Stomach (tissue), 19 donors: ENCODE measurements around the gene SYNPO2. TPM values are rescaled to one million over a fixed set of nuclear protein-coding genes. Genes with fewer than 3 reads are reported as not detected.

ENCODE experiments used
- DNase-seq, 2 donors: peaks; one replicate each; pipeline versions ENCODE4 v3.0.0 to v3.0.0-alpha.2; 2013 to 2019
- H3K27ac ChIP-seq, 5 donors: fragments of 200-600 bp in 4 of 5; sonication (generic) in 4 of 5; one replicate each; pipeline ENCODE4 v1.5.1; 2013 to 2019; ENCODE audit warnings: mild to moderate bottlenecking in 1 of 5, moderate library complexity in 1 of 5
- H3K27me3 ChIP-seq, 3 donors: fragments of 200-600 bp; sonication (generic); one replicate each; pipeline ENCODE4 v1.5.1; 2017 to 2019; ENCODE audit warnings: mixed run types in 1 of 3
- H3K36me3 ChIP-seq, 4 donors: fragments of 200-600 bp; sonication (generic); 1 replicate in 3 of 4; 2 replicates in 1 of 4; pipeline ENCODE4 v1.5.1; 2016 to 2019
- H3K4me1 ChIP-seq, 4 donors: fragments of 200-600 bp; sonication (generic); one replicate each; pipeline ENCODE4 v1.5.1; 2016 to 2019
- H3K4me3 ChIP-seq, 4 donors: fragments of 200-600 bp; sonication (generic) in 3 of 4; one replicate each; pipeline ENCODE4 v1.5.1; 2016 to 2019; ENCODE audit warnings: mild to moderate bottlenecking in 1 of 4
- H3K9me3 ChIP-seq, 4 donors: fragments of 200-600 bp; sonication (generic); one replicate each; pipeline ENCODE4 v1.5.1; 2016 to 2019
- CTCF ChIP-seq, 7 experiments: fragments of 450-650 bp in 4 of 7; fragments of 200-600 bp in 3 of 7; sonication (generic) in 3 of 7; IDR thresholded peaks; one replicate each; pipeline ENCODE4 v1.5.1; 2016 to 2019; ENCODE audit warnings: antibody characterized with exemption in 7 of 7, control low read depth in 2 of 7, mild to moderate bottlenecking in 1 of 7
- EP300 ChIP-seq: sonication (generic); formaldehyde crosslinking; IDR thresholded peaks from one replicate; pipeline ENCODE4 v1.6.1; 2017; ENCODE audit warnings: antibody characterized with exemption
- POLR2A ChIP-seq, 4 donors: fragments of 450-650 bp; IDR thresholded peaks; one replicate each; pipeline ENCODE4 v1.6.1; 2016; ENCODE audit warnings: antibody characterized with exemption in 4 of 4, control low read depth in 2 of 4, mild to moderate bottlenecking in 1 of 4, moderate library complexity in 1 of 4
- POLR2AphosphoS5 ChIP-seq, 3 donors: sonication (generic); formaldehyde crosslinking; IDR thresholded peaks; one replicate each; pipeline ENCODE4 v1.6.1; 2016; ENCODE audit warnings: antibody characterized with exemption in 3 of 3
- WGBS, 5 donors: extraction: QIAGEN DNeasy Blood & Tissue Kit in 3 of 5; methylation state at CpG; one replicate each; pipeline versions ENCODE4 v1.1.5 to v1.1.7; 2013 to 2018; 5-methylcytosine and 5-hydroxymethylcytosine counted together
- intact Hi-C: fragments of 100-400 bp; cut with DNase I; formaldehyde crosslinking; loops from one replicate; pipeline ENCODE4 v1.15.1; 2023; ENCODE audit warnings: low total_unique reads
- long read RNA-seq, 10 donors: transcript quantifications; one replicate each; lab custom pipeline, GENCODE V29; 2026
- polyA plus RNA-seq, 3 donors: library from polyadenylated mRNA; stranded (reverse); fragments of 200-250 nt; gene quantifications; one replicate each; pipeline ENCODE4 v1.2.3, GENCODE V29; 2013
- total RNA-seq, 5 donors: library from RNA; depleted of rRNA; stranded (reverse); fragments of >200 nt; gene quantifications; one replicate each; pipeline versions ENCODE4 v1.1.0 to v1.2.3, GENCODE V29; 2014 to 2016
- donor health status: healthy with polysubstance abuse.
- donor health status: Bipolar disorder and iron deficiency.
- donor health status: healthy.

Gene SYNPO2
- total RNA-seq (100 to 1,000 TPM; 114 to 644 (median 427) TPM), polyA plus RNA-seq (10 to 100 TPM; 24.8 to 83.4 (median 34.5) TPM)
- long read RNA-seq, donor 1, full-length matches to known transcripts: 9 of 98 reads
- long read RNA-seq, donor 1, partial matches to known transcripts: 89 of 98 reads
- long read RNA-seq, donor 1, other reads (novel, unspliced or antisense): 0 of 98 reads
- long read RNA-seq, donor 2, full-length matches to known transcripts: 15 of 50 reads
- long read RNA-seq, donor 2, partial matches to known transcripts: 35 of 50 reads
- long read RNA-seq, donor 2, other reads (novel, unspliced or antisense): 0 of 50 reads
- long read RNA-seq, donor 3, full-length matches to known transcripts: 2 of 2 reads
- long read RNA-seq, donor 3, partial matches to known transcripts: 0 of 2 reads
- long read RNA-seq, donor 3, other reads (novel, unspliced or antisense): 0 of 2 reads
- long read RNA-seq, donor 4, full-length matches to known transcripts: 1 of 6 reads
- long read RNA-seq, donor 4, partial matches to known transcripts: 5 of 6 reads
- long read RNA-seq, donor 4, other reads (novel, unspliced or antisense): 0 of 6 reads
- long read RNA-seq, donor 5, full-length matches to known transcripts: 7 of 32 reads
- long read RNA-seq, donor 5, partial matches to known transcripts: 25 of 32 reads
- long read RNA-seq, donor 5, other reads (novel, unspliced or antisense): 0 of 32 reads
- long read RNA-seq, donor 6, full-length matches to known transcripts: 15 of 201 reads
- long read RNA-seq, donor 6, partial matches to known transcripts: 186 of 201 reads
- long read RNA-seq, donor 6, other reads (novel, unspliced or antisense): 0 of 201 reads
- long read RNA-seq, donor 7, full-length matches to known transcripts: 18 of 104 reads
- long read RNA-seq, donor 7, partial matches to known transcripts: 81 of 104 reads
- long read RNA-seq, donor 7, other reads (novel, unspliced or antisense): 5 of 104 reads
- long read RNA-seq, donor 8, full-length matches to known transcripts: 4 of 11 reads
- long read RNA-seq, donor 8, partial matches to known transcripts: 7 of 11 reads
- long read RNA-seq, donor 8, other reads (novel, unspliced or antisense): 0 of 11 reads
- long read RNA-seq, donor 9, full-length matches to known transcripts: 4 of 30 reads
- long read RNA-seq, donor 9, partial matches to known transcripts: 26 of 30 reads
- long read RNA-seq, donor 9, other reads (novel, unspliced or antisense): 0 of 30 reads
- long read RNA-seq, donor 10, full-length matches to known transcripts: 4 of 10 reads
- long read RNA-seq, donor 10, partial matches to known transcripts: 6 of 10 reads
- long read RNA-seq, donor 10, other reads (novel, unspliced or antisense): 0 of 10 reads

GRCh38 chr4:118888666-118889311, at the start of gene SYNPO2:
TSS of gene SYNPO2 (plus strand) at chr4:118888854. CDS start at chr4:118889037, 183 bp downstream.
- intact Hi-C loops: no loop called here
- H3K27me3 ChIP-seq: peaks cover 0 to 9% (median 7%) of the 10 kb centered on the region in 3 donors
- no peaks in the 10 kb centered on the region for H3K36me3 ChIP-seq
- peak within 1 kb of the TSS; percentile 48 to 57 (median 54) for H3K4me3 ChIP-seq
- peak within 1 kb of the TSS; percentile 37 to 85 (median 66) for H3K27ac ChIP-seq
- peaks cover 0 to 13% (median 5%) of the 10 kb centered on the region in 4 donors for H3K4me1 ChIP-seq
- TF ChIP-seq POLR2A (IDR thresholded peaks at IDR 0.05) (peak in 2 of 4 donors; percentile 15 to 69), CTCF (IDR thresholded peaks at IDR 0.05) (no peak), EP300 (no peak), POLR2AphosphoS5 (IDR thresholded peaks at IDR 0.05) (peak; percentile 88 to 97 (median 96))
- no peaks in the 10 kb centered on the region for H3K9me3 ChIP-seq
- WGBS, 5 donors: 1 to 3% (median 2%) methylated on average over 28 to 29 of the region's 29 CpGs
- DNase-seq: peak; percentile 54 to 93

GRCh38 chr4:118839221-118839927, 49.3 kb upstream of the SYNPO2 start:
- TF ChIP-seq EP300: no peak
- TF ChIP-seq POLR2A (IDR thresholded peaks at IDR 0.05): no peak
- TF ChIP-seq CTCF (IDR thresholded peaks at IDR 0.05): no peak
- TF ChIP-seq POLR2AphosphoS5 (IDR thresholded peaks at IDR 0.05): no peak
- peaks cover 3 to 15% (median 12%) of the 10 kb centered on the region in 4 donors for H3K4me1 ChIP-seq
- H3K4me3 ChIP-seq: no peak overlapping the region
- no peaks in the 10 kb centered on the region for H3K27me3 ChIP-seq
- WGBS, 5 donors: 65 to 75% (median 74%) methylated on average over 3 of the region's 3 CpGs
- no peak for DNase-seq
- H3K9me3 ChIP-seq: no peaks in the 10 kb centered on the region
- intact Hi-C loops: no loop called here
- H3K36me3 ChIP-seq: no peaks in the 10 kb centered on the region
- H3K27ac ChIP-seq: no peak overlapping the region

GRCh38 chr4:118842055-118842454, 46.6 kb upstream of the SYNPO2 start:
- Histone ChIP-seq H3K36me3 (no peaks in the 10 kb centered on the region), H3K4me1 (peaks cover 0 to under 1% (median under 1%) of the 10 kb centered on the region in 4 donors), H3K4me3 (no peak overlapping the region), H3K27me3 (no peaks in the 10 kb centered on the region), H3K27ac (no peak overlapping the region), H3K9me3 (no peaks in the 10 kb centered on the region)
- TF ChIP-seq POLR2AphosphoS5 (IDR thresholded peaks at IDR 0.05) (no peak), EP300 (no peak), CTCF (IDR thresholded peaks at IDR 0.05) (no peak), POLR2A (IDR thresholded peaks at IDR 0.05) (no peak)
- DNase-seq: no peak
- intact Hi-C loops: no loop called here
- 35 to 80% (median 75%) methylated on average over 3 of the region's 3 CpGs for WGBS, 5 donors
